B cell (primary cell): ENCODE measurements around the gene KIAA0586.

Experiments used
- EZH2 ChIP-seq: IDR thresholded peaks from 2 replicates; pipeline ENCODE4 v1.6.1; 2012; ENCODE audit warnings: borderline replicate concordance, low read depth, mild to moderate bottlenecking, moderate library complexity, low read length; ENCODE audit not compliant: insufficient read depth, poor library complexity, severe bottlenecking
- TF ChIP-seq, protein P1 (sequence below): fragments of 200-600 bp; IDR thresholded peaks from one replicate; pipeline ENCODE4 v1.8.0; 2022; ENCODE audit warnings: antibody characterized with exemption, mild to moderate bottlenecking

- TF ChIP-seq, protein P1, sequence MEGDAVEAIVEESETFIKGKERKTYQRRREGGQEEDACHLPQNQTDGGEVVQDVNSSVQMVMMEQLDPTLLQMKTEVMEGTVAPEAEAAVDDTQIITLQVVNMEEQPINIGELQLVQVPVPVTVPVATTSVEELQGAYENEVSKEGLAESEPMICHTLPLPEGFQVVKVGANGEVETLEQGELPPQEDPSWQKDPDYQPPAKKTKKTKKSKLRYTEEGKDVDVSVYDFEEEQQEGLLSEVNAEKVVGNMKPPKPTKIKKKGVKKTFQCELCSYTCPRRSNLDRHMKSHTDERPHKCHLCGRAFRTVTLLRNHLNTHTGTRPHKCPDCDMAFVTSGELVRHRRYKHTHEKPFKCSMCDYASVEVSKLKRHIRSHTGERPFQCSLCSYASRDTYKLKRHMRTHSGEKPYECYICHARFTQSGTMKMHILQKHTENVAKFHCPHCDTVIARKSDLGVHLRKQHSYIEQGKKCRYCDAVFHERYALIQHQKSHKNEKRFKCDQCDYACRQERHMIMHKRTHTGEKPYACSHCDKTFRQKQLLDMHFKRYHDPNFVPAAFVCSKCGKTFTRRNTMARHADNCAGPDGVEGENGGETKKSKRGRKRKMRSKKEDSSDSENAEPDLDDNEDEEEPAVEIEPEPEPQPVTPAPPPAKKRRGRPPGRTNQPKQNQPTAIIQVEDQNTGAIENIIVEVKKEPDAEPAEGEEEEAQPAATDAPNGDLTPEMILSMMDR, result no peak
- no peak for TF ChIP-seq EZH2
Observed at GRCh38 chr14:58444627-58445026, 17.1 kb downstream of the KIAA0586 start.
